ENCODE data around the gene ASPSCR1.

ASPSCR1 gene

DNA sequence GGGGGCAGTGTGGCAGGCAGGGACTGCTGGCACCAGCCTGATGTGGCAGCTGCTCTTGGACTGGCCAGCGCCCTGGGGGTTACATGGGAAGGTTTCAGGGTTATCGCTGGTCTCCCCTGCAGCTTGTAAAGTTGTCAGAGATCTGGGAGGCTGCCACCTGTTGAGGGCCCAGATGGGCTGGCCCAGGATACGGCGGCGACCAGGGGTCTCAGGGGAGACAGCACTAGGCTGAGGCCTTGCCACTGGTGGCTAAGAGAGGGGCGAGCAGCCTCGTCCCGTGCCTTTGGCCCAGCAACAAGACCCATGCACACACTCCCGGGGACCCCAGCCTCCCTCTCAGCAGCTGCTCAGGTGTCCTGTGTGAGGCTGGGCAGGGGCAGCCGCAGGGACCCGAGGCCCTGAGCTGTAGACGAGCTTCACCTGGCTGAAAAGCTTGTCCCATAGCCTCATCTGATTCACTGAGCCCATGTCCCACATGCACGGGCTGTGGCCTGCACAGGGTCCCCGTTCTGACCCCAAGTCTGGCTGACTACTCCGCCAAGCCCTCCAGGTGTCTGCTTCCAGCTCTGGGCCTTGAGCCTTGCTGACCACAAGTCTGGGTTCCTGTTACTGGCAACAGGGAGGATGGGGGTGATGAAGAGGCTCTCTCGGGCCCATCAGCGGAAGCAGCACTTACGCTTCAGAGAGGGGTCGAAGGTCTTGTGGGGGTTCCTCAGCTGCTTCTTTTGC lies 82.0 kb downstream of the ASPSCR1 start:
- DNase-seq: peak; percentile 2

DNA sequence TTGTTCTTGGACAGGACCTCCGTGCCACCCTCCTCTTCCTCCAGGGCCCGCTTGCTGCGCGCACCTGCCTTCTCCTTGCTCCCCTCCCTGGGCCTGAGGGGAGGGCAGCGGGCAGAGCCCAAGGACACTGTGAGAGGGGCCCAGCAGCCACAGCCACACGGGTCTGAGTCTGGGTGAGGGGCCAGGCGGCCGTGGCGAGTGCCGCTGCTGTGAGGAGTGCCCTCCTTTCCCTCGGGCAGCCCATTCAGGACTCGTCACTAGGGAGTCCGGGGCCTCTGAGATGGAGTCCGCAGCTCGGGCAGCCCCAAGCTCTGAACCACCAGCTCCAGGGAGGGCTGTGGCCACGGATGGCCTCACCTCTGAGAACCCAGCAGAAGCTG lies 82.6 kb downstream of the ASPSCR1 start:
- peak; percentile 2 for DNase-seq

GRCh38 chr17:82060614-82061013 lies 83.2 kb downstream of the ASPSCR1 start:
- peak; percentile 1 for DNase-seq

GRCh38 chr17:82061047-82061925 lies 83.9 kb downstream of the ASPSCR1 start:
- peak; percentile 0 for DNase-seq

DNA sequence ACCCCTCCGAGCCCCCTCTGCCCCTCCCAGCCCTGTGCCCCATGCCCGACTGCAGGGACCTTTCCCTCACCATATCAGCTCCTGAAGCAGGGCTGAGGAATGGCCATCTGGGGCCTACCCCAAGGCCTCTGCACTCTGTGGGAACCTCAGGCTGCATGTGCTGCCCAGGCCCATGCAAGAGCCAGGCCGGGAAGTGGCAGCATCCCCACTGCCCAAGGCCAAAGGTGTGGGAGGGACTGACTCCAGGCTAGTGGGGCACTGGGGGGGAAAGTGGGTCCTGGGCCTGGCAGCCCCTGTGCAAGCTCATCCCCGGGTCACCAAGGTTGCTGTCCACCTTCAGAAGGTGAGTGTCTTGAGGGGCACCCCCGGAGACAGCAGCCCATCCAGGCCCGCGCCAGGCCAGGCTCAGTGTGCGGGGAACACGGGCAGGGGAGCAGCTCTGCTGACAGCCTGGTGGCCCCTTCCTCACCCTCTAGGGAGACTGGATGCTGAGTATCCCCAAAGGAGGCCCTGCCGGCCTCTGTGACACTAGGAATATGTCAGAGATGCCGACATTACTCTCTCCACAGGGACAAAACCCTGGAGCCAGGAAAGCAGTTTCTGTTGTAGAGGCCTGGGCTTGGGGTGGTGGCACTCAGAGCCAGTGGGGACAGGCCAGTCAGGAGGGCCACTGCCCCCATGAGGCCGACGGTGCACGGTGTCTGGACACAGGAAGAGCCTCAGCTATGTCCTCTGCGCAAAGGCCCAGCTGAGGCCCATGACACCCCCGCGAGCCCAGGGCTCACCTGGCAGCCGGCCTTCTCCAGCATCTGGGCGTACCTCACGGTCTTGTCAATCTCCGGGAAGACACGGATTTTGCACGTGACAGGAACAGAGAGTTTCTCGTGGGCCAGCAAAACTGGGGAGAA lies 84.9 kb downstream of the ASPSCR1 start:
- DNase-seq: peak; percentile 2

DNA sequence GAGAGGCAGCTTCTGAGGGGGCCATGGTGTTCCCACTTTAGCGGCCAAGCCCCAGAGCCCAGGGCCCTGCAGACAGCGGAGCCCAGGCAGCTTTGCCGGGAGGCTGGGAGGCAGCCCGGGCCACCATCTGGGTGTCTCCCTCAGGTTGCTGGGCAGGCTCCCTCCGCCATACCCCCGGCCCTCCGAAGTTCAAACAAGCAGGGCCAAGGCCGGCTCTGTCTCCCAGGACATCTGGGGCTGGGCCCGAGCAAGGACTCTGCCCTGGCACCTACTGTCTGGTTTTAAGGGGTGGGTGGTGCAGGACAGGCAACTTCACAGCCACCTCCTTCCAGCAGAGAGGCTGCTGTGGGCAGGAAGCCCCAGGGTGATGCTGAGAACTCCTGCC lies 85.5 kb downstream of the ASPSCR1 start:
- DNase-seq: peak; percentile 2

DNA sequence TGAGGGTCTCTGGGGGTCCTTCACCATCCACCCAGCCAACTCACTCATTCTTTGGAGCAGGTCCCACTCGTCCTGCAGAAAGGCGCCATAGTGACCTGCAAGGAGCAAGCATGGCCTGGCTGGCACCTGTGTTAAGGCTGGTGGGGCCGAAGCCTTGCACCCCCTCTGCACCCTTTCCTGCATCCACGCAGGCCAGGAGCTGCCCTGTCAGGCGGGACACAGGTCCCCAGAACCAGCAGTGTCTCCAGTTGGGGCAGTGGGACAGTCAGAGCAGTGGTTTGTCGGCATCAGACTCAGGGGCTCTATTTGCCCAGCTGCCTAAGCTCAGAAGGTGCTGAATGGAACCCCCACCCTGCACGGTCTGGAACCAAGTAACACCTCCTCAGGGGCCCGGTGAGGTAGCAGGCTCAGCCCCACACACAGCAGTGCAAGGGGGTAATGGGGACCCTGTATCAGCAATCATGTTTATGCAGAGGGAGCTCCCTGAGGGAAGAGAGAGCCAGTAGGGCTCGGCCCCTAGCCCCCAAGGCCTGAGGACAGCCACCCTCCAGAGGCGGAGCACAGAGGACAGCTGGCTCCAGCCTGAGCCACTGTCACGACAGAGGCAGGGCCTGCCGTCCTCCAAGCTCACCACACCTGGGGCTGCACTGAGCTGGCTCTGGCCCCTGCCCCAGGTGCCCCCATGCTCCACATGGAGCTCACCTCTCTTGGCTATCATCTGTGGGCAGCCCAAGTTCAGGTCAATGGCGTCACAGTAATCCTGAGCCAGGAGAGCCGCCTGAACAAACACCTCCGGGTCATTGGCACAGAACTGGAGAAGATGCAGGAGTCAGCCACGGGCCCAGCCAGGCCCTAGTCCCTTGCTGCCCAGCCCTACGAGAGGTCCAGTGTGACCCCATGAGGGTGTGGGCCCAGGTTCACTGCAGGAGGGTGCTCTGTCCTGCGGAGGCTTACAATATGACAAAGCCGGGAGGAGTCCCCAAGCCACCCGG lies 86.3 kb downstream of the ASPSCR1 start:
- peak; percentile 1 for DNase-seq

DNA sequence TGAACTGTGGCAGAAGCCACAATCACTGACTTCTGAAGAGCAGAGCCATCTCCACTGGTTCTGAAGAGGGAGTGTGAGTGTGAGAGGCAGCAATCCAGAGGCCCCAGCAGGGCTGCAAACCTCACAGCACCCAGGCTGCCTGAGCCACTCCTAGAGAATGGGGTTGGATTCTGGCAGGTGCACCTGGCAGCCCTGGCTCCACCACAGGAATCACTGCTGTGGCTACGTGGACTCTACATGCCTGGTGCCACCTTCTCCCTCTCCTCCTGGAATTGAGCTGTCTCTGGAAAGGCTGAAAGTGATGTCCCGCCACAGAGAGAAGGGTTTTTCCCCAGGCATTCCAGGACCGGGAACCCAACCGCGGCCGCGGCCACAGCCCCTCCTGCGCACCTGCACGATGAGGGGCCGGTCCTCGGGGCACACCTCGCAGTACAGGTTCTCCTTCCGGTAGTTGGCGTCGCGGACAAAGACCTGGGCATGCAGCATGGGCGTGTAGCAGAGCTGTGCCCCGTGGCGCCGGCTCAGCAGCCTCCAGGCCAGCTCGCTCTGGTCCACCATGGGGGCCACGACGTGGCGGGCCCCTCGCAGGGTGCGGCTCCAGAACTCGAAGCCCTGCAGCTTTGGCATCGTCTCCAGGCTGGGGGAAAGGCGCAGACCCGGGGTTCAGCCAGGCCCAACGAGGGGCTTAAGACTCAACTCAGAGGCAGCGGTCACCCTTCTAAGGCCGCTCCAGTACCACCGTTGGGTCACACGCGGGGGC lies 87.2 kb downstream of the ASPSCR1 start:
- no peak for DNase-seq

- DNase-seq: peak; percentile 51
Observed at GRCh38 chr17:82065193-82065637, 87.8 kb downstream of the ASPSCR1 start.

- peak; percentile 77 for DNase-seq
Observed at GRCh38 chr17:82065638-82066303, 88.3 kb downstream of the ASPSCR1 start, which contains the start of gene DUS1L. Gene DUS1L (minus strand): TSS chr17:82065804. CDS start chr17:82065059, 745 bp downstream.
